HL-60 (cell line): ENCODE data around the gene ID2.

Experiments used
- CTCF ChIP-seq: IDR thresholded peaks from one replicate; pipeline ENCODE4 v1.5.1; 2011; ENCODE audit warnings: low read length, control low read depth, inconsistent platforms; ENCODE audit not compliant: insufficient read depth
- POLR2AphosphoS5 ChIP-seq: IDR thresholded peaks from 2 replicates; pipeline ENCODE4 v1.6.1; 2012; ENCODE audit warnings: low read depth
- TF ChIP-seq, protein P1 (sequence below): IDR thresholded peaks from 2 replicates; pipeline ENCODE4 v1.6.1; 2012; ENCODE audit warnings: low read depth; ENCODE audit not compliant: insufficient replicate concordance

DNA sequence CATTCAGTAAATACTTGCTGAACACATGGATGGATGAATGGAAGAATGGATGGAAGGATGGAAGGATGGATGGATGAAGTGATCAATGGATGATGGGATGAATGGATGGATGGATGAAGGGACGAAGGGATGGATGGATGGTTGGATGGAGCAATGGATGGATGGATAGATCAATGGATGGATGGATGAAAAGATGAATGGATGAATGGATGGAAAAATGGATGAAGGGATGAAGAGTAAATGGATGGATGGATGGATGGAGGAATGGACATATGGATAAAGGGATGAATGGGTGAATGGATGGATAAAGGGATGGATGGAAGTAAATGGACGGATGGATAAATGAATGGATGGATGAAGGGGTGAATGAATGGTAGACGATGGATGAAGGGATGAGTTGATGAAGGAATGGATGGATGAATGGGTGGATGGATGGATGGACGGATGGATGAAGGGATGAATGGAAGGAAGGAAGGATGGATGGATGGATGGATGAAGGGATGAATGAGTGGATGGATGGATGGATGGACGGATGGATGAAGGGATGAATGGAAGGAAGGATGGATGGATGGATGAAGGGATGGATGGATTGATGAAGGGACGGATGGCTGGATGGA lies 13.9 kb upstream of the ID2 start:
- TF ChIP-seq CTCF = no peak
- TF ChIP-seq POLR2AphosphoS5 = no peak
- TF ChIP-seq, protein P1, sequence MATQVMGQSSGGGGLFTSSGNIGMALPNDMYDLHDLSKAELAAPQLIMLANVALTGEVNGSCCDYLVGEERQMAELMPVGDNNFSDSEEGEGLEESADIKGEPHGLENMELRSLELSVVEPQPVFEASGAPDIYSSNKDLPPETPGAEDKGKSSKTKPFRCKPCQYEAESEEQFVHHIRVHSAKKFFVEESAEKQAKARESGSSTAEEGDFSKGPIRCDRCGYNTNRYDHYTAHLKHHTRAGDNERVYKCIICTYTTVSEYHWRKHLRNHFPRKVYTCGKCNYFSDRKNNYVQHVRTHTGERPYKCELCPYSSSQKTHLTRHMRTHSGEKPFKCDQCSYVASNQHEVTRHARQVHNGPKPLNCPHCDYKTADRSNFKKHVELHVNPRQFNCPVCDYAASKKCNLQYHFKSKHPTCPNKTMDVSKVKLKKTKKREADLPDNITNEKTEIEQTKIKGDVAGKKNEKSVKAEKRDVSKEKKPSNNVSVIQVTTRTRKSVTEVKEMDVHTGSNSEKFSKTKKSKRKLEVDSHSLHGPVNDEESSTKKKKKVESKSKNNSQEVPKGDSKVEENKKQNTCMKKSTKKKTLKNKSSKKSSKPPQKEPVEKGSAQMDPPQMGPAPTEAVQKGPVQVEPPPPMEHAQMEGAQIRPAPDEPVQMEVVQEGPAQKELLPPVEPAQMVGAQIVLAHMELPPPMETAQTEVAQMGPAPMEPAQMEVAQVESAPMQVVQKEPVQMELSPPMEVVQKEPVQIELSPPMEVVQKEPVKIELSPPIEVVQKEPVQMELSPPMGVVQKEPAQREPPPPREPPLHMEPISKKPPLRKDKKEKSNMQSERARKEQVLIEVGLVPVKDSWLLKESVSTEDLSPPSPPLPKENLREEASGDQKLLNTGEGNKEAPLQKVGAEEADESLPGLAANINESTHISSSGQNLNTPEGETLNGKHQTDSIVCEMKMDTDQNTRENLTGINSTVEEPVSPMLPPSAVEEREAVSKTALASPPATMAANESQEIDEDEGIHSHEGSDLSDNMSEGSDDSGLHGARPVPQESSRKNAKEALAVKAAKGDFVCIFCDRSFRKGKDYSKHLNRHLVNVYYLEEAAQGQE = no peak
